Colon (tissue), 2 donors: ENCODE measurements around the gene ZNF598.

Source experiments
- FAIRE-seq: peaks from 2 replicates; lab custom pipeline; 2012; peaks lifted over from hg19 to GRCh38; lab: Jason Lieb, UNC
- donor health status: control.
- donor health status: control.

ZNF598 gene

DNA sequence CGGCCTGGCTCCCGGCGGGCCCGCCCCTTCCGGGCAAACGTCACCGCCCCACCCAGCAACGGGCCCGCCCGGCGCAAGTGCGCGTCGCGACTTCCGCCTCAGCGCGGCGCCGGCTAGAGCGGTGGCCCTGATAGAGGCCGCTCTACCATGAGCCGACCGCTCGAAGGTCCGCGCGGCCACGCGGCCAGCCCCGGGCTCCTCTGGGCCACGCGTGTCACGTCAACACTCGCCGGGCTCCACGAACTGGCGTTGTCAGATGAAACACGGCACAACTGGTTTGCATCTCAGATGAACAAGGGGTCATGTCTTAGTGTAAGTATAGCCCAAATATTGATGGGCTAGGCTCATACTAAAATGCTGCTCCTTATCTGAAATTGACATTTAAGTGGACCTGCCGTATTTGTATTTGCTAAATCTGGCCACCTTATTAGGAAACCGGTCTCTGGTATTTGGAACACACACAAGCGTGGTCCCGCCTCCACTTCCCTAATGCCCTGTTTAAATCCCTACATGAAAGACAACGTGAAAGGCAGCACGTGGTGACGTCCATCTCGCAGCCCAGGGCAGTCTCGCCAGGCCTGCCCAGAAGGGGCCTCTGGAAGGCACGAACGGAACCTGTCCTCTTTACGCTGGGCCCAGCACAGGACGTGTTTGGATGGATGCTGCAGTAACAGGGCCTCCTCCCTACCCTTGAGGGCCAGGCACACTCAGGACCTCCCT, at the start of gene ZNF598:
Gene ZNF598, minus strand, starts transcription at position 31 of the 720 bp plus-strand sequence.
- FAIRE-seq, result no peak

DNA sequence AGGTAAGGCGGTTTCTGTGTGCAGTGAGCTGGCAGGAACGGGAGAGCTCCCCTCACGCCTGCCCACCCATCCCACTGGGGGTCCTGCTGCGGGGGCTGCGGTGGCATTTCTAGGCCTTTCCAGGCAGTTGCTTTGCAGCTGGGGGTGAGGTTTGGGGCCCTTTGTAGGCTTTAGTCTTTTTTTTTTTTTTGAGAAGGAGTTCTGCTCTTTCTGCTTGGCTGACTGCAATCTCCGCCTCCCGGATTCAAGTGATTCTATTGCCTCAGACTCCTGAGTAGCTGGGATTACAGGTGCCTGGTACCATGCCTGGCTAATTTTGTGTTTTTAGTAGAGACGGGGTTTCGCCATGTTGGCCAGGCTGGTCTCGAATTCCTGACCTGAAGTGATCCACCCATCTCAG, 49.3 kb upstream of the ZNF598 start:
- FAIRE-seq, result no peak

DNA sequence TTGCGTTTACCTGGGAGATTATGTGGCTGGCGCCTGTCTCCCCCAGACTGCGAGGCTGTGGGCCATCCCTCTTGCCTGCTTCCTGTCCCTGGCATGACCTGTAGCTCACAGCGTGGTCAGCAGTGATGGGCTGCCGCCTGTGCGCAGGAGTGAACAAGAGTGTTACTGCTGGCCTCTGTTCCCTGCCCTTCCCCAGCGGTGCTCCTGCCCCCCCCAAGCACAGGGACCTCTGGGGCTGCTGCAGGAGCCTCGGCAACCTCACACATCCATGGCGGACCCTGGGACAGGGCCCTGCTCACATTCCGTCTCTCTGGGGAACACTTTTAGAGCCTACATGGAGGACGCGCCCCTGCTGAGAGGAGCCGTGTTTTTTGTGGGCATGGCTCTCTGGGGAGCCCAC, 48.8 kb upstream of the ZNF598 start:
- FAIRE-seq, result no peak

DNA sequence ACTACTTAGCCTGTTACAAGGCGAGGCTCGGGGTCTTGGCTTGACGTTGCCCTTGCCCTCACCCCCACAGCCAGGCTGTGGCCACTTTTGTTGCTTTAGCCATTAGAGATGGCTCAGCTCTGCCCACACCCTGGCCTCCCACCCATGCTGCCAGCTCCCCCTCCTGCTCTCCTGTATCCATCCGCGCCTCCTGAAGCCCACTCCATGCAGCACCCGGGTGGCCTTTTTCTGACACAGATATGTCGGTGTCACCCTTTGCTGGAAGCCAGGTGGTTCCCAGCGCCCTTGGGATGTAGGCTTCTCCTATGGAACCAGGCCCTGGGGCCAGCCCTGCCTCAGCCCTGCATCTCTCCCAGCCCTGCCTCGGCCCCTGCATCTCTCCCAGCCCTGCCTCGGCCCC, 47.8 kb upstream of the ZNF598 start:
- FAIRE-seq, result no peak

DNA sequence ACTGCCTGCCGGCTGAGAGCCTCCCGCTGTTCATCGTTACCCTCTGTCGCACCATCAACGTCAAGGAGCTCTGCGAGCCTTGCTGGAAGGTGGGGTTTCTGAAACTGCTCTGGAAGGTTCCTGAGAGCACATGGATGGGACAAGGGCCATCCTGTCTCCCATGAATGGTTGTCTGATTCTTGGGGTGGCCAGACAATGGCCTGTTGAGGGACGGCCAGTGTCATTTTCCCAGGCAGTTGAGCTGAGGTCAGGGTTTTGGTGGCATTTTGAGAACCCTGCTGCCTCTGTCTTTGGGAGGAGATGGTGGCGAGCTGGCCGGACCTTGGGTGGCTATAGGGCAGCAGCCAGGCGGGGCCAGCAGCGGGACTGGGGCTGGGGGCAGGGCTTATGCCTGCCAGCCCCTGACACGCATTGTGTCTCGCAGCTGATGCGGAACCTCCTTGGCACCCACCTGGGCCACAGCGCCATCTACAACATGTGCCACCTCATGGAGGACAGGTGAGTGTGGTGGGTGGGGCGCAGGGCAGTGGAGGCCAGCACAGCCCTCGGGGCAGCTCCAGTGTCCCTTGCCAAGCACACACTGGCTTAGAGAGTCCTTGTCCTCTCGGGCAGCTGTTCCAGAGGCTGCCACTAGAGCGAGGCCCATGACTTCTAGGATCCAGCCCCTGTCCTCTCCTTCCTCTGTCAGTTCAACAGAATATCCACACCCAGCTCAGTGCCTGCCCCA, 47.2 kb upstream of the ZNF598 start:
- FAIRE-seq, result no peak

GRCh38 chr16:2056077-2056476, 46.5 kb upstream of the ZNF598 start:
- no peak for FAIRE-seq

DNA sequence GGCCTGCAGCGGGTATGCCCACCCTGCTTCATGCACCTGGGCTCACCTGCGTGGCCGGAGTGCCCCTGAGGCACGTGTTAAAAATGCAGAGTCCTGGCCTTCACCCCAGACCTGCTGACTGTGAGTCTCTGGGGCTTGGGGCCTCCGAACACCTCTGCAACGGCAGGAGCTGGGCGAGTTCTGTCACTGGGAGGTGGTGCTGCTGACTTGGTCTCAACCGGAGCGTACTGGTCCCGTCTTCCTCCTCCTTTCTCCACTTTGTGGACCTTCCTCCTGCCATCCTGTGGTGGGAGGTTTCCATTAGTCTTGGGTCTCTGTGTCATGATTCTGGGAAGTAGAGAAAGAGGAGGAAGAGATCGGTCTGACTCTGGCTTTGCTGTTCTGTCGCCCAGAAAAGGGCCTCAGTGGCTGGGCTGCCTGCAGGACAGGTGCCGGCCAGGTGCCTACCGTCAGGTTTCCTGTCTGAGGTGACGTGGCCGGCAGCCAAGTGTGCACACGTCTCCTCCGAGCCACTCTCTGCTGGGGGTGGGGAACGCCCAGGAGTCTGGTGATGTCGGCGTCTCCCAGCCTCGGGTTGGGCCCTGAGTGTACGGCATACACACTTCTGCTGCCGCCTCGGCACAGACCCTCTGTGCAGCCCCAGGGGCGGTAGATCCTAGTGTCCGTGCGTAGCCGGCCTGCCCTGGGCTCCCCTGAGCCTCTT, 45.1 kb upstream of the ZNF598 start:
- FAIRE-seq, result no peak

DNA sequence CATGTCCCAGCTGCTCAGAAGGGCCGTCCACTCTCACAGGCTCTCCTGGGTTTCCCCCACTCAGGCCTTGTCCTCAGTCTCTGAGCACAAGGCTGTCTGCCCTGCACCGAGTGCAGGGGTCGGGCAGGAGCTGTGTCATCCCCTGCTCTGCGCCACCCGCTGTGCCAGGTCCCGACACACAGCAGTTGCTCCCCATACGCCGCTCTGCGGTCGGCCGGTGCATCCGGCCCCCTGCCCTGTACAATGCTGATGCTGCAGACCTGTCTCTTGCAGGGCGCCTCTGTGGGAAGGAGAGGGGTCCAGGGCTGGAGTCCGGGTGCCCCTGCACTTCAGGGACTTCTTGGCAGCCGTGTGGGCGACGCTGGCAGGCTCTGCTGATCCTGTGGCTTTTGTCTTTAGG, 44.3 kb upstream of the ZNF598 start:
- no peak for FAIRE-seq

DNA sequence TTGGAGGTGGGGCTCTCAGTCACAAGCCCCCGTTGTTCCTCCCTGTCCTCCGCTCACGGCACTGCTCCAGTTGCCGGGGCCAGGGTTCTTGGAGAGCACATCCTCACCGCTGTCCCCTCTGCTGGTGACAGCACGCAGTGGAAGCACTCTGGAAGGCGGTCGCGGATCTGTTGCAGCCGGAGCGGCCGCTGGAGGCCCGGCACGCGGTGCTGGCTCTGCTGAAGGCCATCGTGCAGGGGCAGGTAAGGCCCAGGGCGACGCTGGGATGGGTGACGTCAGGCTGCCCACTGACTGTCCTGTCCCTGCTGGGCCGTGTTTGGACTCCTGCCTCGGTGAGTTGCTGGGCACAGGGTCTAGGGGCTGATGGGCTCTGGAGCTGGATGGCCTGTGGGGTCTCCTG, 43.6 kb upstream of the ZNF598 start:
- FAIRE-seq, result no peak

- FAIRE-seq, result no peak
These were observed 38.5 kb upstream of the ZNF598 start for GRCh38 chr16:2048116-2048543.

GRCh38 chr16:2047330-2048115, 37.9 kb upstream of the ZNF598 start, which contains the start of the genes NTHL1 and TSC2:
Gene NTHL1 (minus strand): TSS chr16:2047834. CDS start chr16:2047823, 11 bp downstream.
Gene TSC2 (plus strand): TSS chr16:2047985. CDS start chr16:2048616, 631 bp downstream.
- no peak for FAIRE-seq

DNA sequence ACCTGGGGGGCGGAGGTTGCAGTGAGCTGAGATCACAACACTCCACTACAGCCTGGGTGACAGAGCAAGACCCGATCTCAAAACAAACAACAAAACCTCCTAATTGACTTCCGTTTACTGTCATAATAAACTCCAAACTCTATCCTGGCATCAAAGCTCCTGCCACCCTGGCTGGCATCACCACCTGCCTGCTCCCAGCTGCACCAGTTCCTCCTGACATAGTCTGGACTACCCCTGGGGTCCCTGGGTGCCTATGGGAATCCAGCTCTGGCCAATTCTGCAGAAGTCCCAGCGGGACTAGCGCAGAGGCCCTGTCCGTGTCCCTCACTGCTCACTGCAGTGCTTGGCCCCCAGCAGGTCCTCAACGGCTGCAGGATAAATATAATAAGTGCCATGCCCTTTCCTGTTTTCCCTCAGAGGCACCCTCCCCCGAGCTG, 37.3 kb upstream of the ZNF598 start:
- no peak for FAIRE-seq

GRCh38 chr16:2045965-2046892, 36.6 kb upstream of the ZNF598 start:
- FAIRE-seq, result no peak

DNA sequence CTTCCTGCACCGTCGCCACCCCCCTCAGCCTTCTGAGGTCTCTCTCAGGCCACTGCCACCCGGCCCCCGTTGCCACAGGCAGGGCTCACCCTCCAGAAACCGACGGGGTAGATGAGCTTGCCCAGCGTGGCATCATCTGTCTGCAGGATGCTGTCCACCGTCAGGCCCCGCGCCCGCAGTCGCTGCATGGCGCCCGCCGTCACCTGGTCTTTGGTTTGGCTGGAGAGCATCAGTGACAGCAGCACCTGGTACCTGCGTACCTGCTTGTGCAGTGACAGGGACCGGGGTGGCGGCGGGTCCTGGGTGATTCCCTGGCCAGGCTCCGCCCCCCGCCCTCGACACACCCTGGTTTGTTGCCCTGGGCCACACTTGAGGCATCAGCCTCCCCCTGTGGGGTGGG, 34.9 kb upstream of the ZNF598 start:
- no peak for FAIRE-seq

DNA sequence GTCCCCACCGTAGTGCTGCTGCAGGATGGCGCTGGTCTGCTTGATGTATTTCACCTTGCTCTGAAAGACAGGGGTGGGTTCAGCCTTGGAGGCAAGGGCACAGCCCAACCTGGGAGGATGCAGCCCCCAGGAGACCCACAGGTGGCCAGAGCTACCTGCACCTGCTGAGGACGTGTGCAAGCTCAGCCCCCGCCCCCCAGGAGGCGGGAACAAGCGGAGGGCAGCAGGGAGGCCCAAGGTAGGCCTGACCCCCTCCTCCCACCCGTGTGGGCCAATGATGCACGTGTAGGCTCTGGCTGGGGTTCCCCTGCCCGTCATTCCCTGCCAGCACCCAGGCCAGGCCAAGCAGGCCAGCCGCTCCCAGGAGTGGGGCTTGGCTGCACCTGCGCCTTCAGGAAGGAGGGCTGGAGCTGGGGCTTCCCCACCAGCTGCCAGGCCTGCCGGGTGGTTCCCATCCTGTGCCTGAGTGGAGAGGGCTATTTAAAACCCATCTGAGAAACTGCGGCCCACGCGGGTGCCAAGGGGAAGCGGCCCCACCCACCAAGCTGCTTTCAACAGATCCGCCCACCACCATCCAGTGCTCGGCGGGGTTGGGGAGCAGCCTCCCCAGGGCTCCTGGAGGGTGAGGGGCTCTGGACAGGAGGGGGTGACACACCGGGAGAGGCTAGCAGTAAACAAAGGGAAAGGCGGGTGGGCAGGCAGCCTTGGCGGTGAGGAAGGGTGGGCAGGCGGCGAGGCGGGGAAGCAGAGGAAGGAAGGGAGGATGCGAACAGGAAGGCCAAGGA, 34.2 kb upstream of the ZNF598 start:
- FAIRE-seq, result no peak

GRCh38 chr16:2042986-2043666, 33.5 kb upstream of the ZNF598 start:
- no peak for FAIRE-seq

DNA sequence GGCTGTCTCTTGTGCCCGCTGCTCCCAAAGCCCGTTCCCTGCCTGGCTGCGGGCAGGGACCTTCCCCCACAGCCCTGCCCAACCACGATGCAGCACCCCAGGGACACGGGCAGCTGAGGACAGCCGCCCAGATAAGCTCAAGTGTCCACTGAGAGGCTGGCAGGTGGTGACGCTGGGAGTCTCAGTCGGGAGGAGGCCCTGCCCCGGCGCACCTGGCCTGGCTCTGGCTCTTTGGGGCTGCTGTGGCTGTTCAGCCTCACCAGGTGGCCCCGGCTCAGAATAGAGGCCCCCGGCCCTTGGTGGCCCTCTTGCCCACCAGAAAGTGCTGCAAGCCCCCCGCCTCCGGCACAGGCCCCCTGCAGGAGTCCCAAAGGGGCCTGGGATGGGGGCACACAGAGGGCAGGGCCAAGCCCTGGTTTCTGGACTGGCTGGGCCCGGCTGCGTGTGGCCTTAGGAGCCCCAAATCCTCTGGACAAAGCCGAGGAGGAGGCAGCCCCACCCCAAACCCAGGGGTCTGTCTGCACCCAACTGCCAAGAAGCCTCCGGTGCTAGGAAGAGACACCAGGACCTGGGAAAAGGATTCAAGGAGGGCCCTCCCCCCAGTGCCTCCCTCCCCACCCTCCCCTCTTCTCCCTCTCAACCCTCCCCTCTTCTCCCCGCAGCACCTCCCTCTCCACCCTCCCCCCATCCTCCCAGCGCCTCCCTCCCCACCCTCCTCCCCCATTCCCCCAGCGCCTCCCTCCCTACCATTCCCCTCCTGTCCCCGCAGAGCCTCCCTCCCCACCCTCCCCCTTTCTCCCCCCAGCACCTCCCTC, 32.8 kb upstream of the ZNF598 start:
- no peak for FAIRE-seq

DNA sequence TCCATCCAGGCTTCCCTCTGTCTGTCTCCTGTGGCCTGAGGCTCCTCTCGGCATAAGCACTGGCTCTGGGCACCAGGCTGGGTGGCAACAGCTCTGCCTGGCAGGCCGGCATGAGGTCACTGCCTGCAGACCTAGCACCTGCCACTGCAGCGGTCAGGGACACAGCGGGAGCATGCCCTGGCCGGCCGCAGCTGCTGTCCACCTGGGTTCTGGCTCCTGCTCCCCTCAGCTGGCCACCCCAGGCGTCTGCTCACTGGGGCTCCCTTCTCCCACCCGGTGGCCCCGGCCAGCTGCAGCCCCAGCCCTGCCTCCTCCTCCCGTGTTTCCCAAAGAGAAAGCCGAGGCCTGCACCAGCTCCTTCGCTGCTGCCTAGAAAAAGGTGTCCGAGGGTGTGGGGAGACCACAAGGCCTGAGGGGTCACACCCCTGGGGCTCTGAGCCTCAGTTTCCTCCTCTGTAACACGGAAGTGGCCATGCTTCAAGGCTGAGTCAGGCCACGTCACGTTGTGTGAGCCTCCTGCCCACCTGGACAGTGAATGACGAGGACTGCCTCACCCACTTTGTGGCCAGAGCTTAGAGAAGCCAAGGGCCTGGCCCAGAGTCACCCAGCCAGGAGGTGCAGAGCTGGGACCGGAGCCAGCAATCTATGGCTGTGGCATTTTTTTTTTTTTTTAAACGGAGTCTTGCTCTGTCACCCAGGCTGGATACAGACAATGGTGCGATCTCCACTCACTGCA, 31.3 kb upstream of the ZNF598 start:
- FAIRE-seq, result no peak
